Endothelial cell of umbilical vein (primary cell): ENCODE measurements around the gene RSPO3.
"Not testable (repeated sequence)": the region's sequence is repeated elsewhere in the genome, so short reads cannot be mapped to it uniquely, and the experiment has no call there.

ENCODE experiments used
- MAX ChIP-seq: IDR thresholded peaks from 2 replicates; pipeline ENCODE4 v1.6.1; 2011; ENCODE audit not compliant: insufficient read depth, insufficient read length
- POLR2A ChIP-seq: IDR thresholded peaks from 2 replicates; pipeline ENCODE4 v1.6.1; 2012; ENCODE audit warnings: low read depth, mild to moderate bottlenecking, control low read depth, low read length

DNA sequence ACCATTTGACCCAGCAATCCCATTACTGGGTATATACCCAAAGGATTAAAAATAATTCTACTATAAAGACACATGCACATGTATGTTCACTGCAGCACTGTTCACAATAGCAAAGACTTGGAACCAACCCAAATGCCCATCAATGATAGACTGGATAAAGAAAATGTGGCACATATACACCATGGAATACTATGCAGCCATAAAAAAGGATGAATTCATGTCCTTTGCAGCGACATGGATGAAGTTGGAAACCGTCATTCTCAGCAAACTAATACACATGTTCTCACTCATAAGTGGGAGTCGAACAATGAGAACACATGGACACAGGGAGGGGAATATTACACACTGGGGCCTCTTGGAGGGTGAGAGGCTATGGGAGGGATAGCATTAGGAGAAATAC lies 115.3 kb downstream of the RSPO3 start:
- TF ChIP-seq POLR2A, MAX: not testable (repeated sequence)
